Cardiac septum (tissue), 1 donor: ENCODE data around the gene PHIP. TPM values are rescaled to one million over a fixed set of nuclear protein-coding genes. Genes with fewer than 3 reads are reported as not detected.

Experiments
- total RNA-seq: library from RNA; stranded (reverse); fragmentation: NEBNext Ultra II Directional; extraction: Animal tissue kit (Norgen Biotek cat#: 25700); gene quantifications from one replicate; pipeline ENCODE4 v1.2.1, GENCODE V29; 2021
- donor health status: DM: no; HTN: no; CAD: no.

PHIP gene
- total RNA-seq, 1 donor from 2014 or later, result 16.8 TPM

Other genes starting within 250 kb of the PHIP start
- gene IRAK1BP1, start 210.7 kb downstream of the PHIP start, total RNA-seq, result 2.1 TPM
- 98.1 TPM for gene HMGN3, start 156.4 kb upstream of the PHIP start, total RNA-seq